Duodenal mucosa (tissue), 2 donors: ENCODE results near the gene STXBP3.
"Not testable (repeated sequence)": the region's sequence is repeated elsewhere in the genome, so short reads cannot be mapped to it uniquely, and the experiment has no call there.

Source experiments
- H3K27ac ChIP-seq: one replicate; pipeline ENCODE4 v1.7.0; 2013; ENCODE audit warnings: low read depth, low read length
- H3K27me3 ChIP-seq, 2 donors: one replicate each; pipeline ENCODE4 v1.7.0; 2013; ENCODE audit warnings: low read length in 2 of 2, control low read depth in 1 of 2; ENCODE audit not compliant: insufficient read depth in 2 of 2, control insufficient read depth in 1 of 2
- H3K36me3 ChIP-seq, 2 donors: one replicate each; pipeline ENCODE4 v1.7.0; 2013; ENCODE audit warnings: low read length in 2 of 2, control low read depth in 1 of 2; ENCODE audit not compliant: insufficient read depth in 2 of 2, control insufficient read depth in 1 of 2
- H3K4me1 ChIP-seq, 2 donors: one replicate each; pipeline ENCODE4 v1.7.0; 2013; ENCODE audit warnings: low read length in 2 of 2, control low read depth in 1 of 2; ENCODE audit not compliant: insufficient read depth in 2 of 2, control insufficient read depth in 1 of 2
- H3K4me3 ChIP-seq, 2 donors: one replicate each; pipeline ENCODE4 v1.7.0; 2013; ENCODE audit warnings: low read length in 2 of 2, low read depth in 1 of 2
- H3K9ac ChIP-seq, 2 donors: one replicate each; pipeline ENCODE4 v1.7.0; 2013; ENCODE audit warnings: low read length in 2 of 2, low read depth in 1 of 2
- H3K9me3 ChIP-seq, 2 donors: one replicate each; pipeline ENCODE4 v1.7.0; 2013; ENCODE audit warnings: low read length in 2 of 2, control low read depth in 1 of 2; ENCODE audit not compliant: control insufficient read depth in 1 of 2

The STXBP3 gene

DNA sequence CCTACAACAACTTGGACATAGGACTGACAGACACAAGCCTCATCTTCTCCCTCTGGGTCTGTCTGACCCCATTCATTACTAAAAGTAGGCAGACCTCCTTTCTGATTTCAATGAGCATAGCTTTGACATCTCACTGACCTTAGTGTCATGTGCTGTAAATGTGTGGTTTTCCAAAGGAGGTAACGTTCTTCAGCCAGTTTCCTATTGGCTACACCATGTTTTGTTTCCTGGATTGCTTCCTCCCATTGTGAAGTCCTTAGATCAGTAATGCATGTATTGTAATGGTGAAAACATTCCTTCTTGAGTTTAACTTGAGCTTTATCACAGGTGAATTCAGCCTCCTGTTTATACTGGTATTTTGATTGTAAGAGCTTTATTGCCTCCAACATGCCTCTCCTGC lies 20.6 kb downstream of the STXBP3 start:
- no peaks in the 10 kb centered on the region for H3K4me1 ChIP-seq
- H3K27me3 ChIP-seq, result no peaks in the 10 kb centered on the region
- peaks cover 15 to 45% of the 10 kb centered on the region in 2 donors for H3K36me3 ChIP-seq

DNA sequence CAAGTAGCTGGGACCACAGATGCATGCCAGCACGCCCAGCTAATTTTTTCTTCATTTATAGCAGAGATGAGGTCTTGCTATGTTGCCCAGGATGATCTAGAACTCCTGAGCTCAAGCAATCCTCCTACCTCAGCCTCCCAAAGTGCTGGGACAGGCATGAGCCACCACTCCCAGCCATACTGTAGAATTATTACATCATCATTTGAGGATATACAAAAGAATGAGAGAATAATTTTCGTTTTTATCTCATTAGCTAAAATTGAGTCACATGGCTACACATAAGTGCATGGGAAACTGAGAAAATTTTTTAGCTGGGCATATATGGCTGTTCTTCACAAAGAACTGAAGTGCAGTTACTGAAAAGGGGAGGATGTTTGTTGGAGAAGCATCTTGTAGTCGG lies 21.2 kb downstream of the STXBP3 start:
- Histone ChIP-seq H3K4me1 (no peaks in the 10 kb centered on the region), H3K36me3 (peaks cover 16 to 46% of the 10 kb centered on the region in 2 donors), H3K27ac (no peak overlapping the region), H3K27me3 (no peaks in the 10 kb centered on the region), H3K4me3 (no peak overlapping the region), H3K9ac (no peak overlapping the region), H3K9me3 (no peaks in the 10 kb centered on the region)

More for the DNA sequence above, 20.6 kb downstream of the STXBP3 start:
- H3K4me3 ChIP-seq, result no peak overlapping the region
- H3K27ac ChIP-seq, result no peak overlapping the region
- H3K9me3 ChIP-seq, result no peaks in the 10 kb centered on the region
- no peak overlapping the region for H3K9ac ChIP-seq

DNA sequence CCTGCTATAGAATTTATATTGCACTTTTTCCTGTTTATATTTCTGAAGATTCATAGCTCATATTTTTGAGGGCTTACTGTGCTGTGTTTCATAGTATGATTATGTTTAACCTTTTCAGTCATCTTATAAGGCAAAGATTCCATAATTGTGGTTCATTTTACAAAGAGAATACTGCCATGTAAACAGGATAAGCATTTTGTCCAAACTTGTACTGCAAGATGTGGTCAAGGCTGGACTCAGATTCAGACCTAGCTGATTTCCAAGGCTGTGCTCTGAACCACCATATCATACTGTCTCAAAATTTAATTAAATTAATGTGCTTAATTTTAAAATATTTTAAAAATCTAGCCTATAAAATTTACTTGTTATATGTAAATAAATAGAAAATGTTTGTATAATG lies 31.4 kb downstream of the STXBP3 start:
- Histone ChIP-seq H3K9ac (no peak overlapping the region), H3K9me3 (no peaks in the 10 kb centered on the region), H3K4me3 (no peak overlapping the region), H3K36me3 (peaks cover 30 to 49% of the 10 kb centered on the region in 2 donors), H3K27me3 (no peaks in the 10 kb centered on the region), H3K4me1 (no peaks in the 10 kb centered on the region), H3K27ac (no peak overlapping the region)

DNA sequence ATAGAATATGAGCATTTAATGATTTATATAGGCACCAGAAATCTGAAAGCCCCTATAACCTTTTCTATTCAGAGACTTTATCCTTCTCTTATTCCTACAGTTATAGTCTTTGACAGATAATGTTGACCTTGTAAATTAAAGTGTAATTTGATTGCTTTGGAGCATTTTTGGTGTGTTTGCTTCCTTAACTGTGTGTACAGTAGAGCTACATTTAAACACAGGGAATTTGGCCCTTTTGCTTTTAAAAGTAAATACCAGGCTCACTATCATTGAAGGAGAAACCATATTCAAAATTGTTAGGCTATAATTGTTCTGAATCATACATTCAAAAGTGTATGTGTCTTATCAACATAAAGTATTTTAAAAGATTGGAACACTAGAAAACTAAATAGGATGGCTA lies 33.0 kb downstream of the STXBP3 start:
- no peaks in the 10 kb centered on the region for H3K9me3 ChIP-seq
- no peak overlapping the region for H3K27ac ChIP-seq
- H3K27me3 ChIP-seq, result no peaks in the 10 kb centered on the region
- no peak overlapping the region for H3K9ac ChIP-seq
- H3K4me3 ChIP-seq, result no peak overlapping the region
- H3K4me1 ChIP-seq, result no peaks in the 10 kb centered on the region
- peaks cover 31 to 55% of the 10 kb centered on the region in 2 donors for H3K36me3 ChIP-seq

DNA sequence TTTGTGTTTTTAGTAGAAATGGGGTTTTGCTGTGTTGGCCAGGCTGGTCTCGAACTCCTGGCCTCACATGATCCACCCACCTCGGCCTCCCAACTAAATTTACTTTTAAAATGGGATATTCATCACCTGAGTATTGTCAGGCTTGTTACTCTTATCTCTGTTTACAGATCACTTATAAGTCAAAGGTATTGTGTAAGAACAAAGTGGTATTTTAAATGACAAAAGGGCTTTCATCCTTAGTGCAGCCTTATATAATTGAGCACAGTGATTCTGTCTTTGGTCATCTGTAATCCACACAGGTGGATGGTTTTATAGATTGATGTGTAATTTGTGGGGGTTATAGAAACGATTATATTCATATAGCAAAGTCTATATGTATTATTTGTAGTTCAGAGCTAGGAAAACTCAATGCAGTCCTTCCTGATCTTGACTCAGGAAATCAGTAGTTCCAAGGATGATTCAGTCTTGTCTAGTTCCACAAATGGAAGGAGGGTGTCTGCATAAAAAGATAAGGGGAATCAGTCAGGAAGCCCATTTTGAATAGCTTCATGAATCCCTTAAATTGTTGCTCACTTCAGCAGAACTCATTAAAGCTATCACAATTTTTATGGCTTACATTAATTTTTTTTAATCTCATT lies 34.6 kb downstream of the STXBP3 start:
- no peaks in the 10 kb centered on the region for H3K27me3 ChIP-seq
- peaks cover 39 to 65% of the 10 kb centered on the region in 2 donors for H3K36me3 ChIP-seq
- H3K4me1 ChIP-seq, result no peaks in the 10 kb centered on the region
- H3K4me3 ChIP-seq, result no peak overlapping the region
- H3K9ac ChIP-seq, result no peak overlapping the region
- H3K9me3 ChIP-seq, result peaks cover 14% of the 10 kb centered on the region in 2 donors
- no peak overlapping the region for H3K27ac ChIP-seq

DNA sequence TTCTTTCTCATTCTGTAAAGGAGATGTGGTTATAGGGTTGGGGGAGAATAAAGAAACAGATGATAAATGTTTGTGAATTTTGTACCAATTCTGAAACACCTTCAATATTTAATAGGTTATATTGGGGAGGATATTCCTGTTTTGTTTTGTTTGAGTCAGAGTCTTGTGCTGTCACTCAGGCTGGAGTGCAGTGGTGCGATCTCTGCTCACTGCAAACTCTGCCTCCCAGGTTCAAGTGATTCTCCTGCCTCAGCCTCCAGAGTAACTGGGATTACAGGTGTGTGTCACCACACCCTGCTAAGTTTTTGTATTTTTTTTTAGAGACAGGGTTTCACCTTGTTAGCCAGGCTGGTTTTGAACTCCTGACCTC lies 35.1 kb downstream of the STXBP3 start:
- H3K9ac ChIP-seq, H3K4me1 ChIP-seq, H3K27ac ChIP-seq, H3K4me3 ChIP-seq, H3K27me3 ChIP-seq: not testable (repeated sequence)
- H3K9me3 ChIP-seq, result peaks cover 15 to 16% of the 10 kb centered on the region in 2 donors
- H3K36me3 ChIP-seq, result peaks cover 40 to 65% of the 10 kb centered on the region in 2 donors

DNA sequence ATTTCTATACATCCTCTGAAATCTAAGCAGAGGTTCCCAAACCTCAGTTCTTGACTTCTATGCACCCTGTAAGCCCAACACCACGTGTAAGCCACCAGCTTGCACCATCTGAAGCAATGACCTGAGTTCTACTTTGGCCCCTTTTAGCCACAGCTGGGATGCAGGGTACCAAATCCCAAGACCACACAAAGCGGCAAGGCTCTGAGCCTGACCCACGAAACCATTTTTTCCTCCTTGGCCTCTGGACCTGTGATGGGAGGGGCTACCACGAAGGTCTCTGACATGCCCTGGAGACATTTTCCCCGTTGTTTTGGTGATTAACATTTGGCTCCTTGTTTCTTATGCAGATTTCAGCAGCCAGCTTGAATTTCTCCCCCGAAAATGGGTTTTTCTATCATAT lies 38.8 kb downstream of the STXBP3 start:
- peaks cover 15 to 16% of the 10 kb centered on the region in 2 donors for H3K9me3 ChIP-seq
- no peak overlapping the region for H3K9ac ChIP-seq
- peaks cover 28 to 47% of the 10 kb centered on the region in 2 donors for H3K36me3 ChIP-seq
- H3K4me1 ChIP-seq, result no peaks in the 10 kb centered on the region
- H3K27ac ChIP-seq, result no peak overlapping the region
- no peaks in the 10 kb centered on the region for H3K27me3 ChIP-seq
- no peak overlapping the region for H3K4me3 ChIP-seq

DNA sequence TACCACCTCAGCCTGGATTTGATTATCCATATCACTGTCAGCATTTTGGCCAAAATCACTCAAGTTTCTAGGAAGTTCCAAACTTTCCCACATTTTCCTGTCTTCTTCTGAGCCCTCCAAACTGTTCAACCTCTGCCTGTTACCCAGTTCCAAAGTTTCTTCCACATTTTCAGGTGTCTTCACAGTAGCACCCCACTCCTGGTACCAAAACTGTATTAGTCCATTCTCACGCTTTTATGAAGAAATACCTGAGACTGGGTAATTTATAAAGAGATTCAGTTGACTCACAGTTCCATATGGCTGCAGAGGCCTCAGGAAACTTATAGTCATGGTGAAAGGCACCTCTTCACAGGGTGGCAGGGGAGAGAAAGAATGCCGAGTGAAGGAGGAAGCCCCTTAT lies 39.4 kb downstream of the STXBP3 start:
- H3K9ac ChIP-seq, result no peak overlapping the region
- H3K4me1 ChIP-seq, result no peaks in the 10 kb centered on the region
- H3K27me3 ChIP-seq, result no peaks in the 10 kb centered on the region
- no peak overlapping the region for H3K4me3 ChIP-seq
- H3K9me3 ChIP-seq, result peaks cover 15 to 16% of the 10 kb centered on the region in 2 donors
- H3K36me3 ChIP-seq, result peaks cover 28 to 47% of the 10 kb centered on the region in 2 donors
- no peak overlapping the region for H3K27ac ChIP-seq

DNA sequence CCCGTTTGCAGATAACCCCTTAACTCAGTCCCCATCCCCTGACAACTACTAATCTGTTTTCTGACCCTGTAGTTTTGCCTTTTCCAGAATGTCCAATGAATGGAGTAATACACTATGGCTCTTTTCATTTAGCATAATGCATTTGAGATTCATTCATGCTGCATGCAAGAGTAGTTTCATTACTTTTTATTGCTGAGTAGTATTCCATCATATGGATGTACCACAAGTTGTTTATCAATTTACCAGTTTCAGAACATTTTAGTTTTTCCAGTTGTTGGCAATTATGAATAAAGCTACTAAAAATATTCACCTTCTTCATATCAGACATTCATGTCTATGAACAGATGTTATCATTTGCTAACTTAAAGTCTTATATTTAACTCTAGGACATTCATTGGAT lies 45.3 kb downstream of the STXBP3 start:
- H3K4me3 ChIP-seq, result no peak overlapping the region
- H3K27ac ChIP-seq, result no peak overlapping the region
- H3K9me3 ChIP-seq, result peaks cover 6% of the 10 kb centered on the region in 2 donors
- no peaks in the 10 kb centered on the region for H3K4me1 ChIP-seq
- no peaks in the 10 kb centered on the region for H3K27me3 ChIP-seq
- H3K9ac ChIP-seq, result no peak overlapping the region
- H3K36me3 ChIP-seq, result peaks cover 14 to 32% of the 10 kb centered on the region in 2 donors

DNA sequence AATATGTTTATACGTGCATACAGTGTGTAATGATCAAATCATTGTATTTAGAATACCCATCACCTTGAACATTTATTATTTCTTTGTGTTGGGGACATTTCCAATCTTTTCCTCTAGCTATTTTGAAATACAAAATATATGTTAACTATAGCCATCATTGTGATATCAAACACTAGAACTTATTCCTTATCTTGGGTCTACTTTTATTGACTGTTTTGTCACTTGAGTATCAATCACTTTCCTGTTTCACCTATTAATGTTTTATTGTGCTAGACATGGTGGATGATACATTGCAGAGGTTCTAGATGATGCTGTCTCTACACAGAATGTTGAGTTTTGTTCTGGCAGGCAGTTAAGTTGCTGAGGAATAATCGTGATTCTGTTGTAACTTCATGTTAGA lies 45.9 kb downstream of the STXBP3 start:
- no peak overlapping the region for H3K27ac ChIP-seq
- H3K9ac ChIP-seq, result no peak overlapping the region
- peaks cover 14 to 38% of the 10 kb centered on the region in 2 donors for H3K36me3 ChIP-seq
- H3K9me3 ChIP-seq, result peaks cover 6% of the 10 kb centered on the region in 2 donors
- no peaks in the 10 kb centered on the region for H3K27me3 ChIP-seq
- no peaks in the 10 kb centered on the region for H3K4me1 ChIP-seq
- H3K4me3 ChIP-seq, result no peak overlapping the region
